Suprapubic skin (tissue), 3 donors: Measurements from ENCODE around the gene KCNMB1.

Source experiments
- EP300 ChIP-seq: sonication (generic); formaldehyde crosslinking; IDR thresholded peaks from one replicate; pipeline ENCODE4 v1.6.1; 2017; ENCODE audit warnings: antibody characterized with exemption
- POLR2A ChIP-seq, 2 donors: fragments of 450-650 bp; IDR thresholded peaks; one replicate each; pipeline ENCODE4 v1.6.1; 2017; ENCODE audit warnings: antibody characterized with exemption in 2 of 2, mild to moderate bottlenecking in 2 of 2, moderate library complexity in 2 of 2
- TF ChIP-seq, protein P1 (sequence below), 2 donors: fragments of 200-600 bp in 1 of 2; fragments of 450-650 bp in 1 of 2; sonication (generic) in 1 of 2; IDR thresholded peaks; one replicate each; pipeline ENCODE4 v1.5.1; 2016 to 2019; ENCODE audit warnings: antibody characterized with exemption in 2 of 2, mild to moderate bottlenecking in 1 of 2, moderate library complexity in 1 of 2

DNA sequence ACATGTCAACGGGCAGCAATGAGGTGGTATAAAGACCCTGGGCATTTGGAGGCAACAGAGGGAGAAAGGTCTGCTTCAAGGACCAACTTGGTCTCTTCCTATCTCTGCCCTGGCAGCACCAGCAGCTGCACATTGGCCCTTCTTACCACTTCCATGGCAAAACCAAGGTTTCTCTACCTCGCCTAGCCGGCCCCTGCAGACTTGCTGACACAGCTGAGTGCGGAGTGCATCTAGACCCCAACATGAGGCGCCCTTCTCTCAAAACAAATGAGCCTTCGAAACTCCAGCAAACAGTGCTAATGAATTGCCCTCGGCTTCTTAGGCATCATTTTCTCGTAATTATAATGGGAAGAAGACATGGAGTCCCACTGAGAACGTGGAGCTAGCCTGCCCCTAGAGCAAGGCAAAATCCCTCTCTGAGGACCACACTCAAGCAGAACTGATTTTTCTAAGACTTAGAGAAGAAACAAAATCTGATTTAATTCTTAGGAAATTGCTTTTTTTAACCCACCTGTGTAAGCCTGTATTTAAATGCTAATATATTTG, 42.1 kb downstream of the KCNMB1 start:
- TF ChIP-seq EP300 = no peak
- no peak for TF ChIP-seq POLR2A (IDR thresholded peaks at IDR 0.05)
- TF ChIP-seq, protein P1, sequence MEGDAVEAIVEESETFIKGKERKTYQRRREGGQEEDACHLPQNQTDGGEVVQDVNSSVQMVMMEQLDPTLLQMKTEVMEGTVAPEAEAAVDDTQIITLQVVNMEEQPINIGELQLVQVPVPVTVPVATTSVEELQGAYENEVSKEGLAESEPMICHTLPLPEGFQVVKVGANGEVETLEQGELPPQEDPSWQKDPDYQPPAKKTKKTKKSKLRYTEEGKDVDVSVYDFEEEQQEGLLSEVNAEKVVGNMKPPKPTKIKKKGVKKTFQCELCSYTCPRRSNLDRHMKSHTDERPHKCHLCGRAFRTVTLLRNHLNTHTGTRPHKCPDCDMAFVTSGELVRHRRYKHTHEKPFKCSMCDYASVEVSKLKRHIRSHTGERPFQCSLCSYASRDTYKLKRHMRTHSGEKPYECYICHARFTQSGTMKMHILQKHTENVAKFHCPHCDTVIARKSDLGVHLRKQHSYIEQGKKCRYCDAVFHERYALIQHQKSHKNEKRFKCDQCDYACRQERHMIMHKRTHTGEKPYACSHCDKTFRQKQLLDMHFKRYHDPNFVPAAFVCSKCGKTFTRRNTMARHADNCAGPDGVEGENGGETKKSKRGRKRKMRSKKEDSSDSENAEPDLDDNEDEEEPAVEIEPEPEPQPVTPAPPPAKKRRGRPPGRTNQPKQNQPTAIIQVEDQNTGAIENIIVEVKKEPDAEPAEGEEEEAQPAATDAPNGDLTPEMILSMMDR (IDR thresholded peaks at IDR 0.05) = no peak
